ENCODE data around the gene CHRM5.

GRCh38 chr15:34009656-34010055 lies 41.4 kb downstream of the CHRM5 start:
- TF ChIP-seq RARB (CRISPR knock-in tag; IDR thresholded peaks at IDR 0.05) (no peak), ESRRG (CRISPR knock-in tag; IDR thresholded peaks at IDR 0.05) (no peak), BACH2 (CRISPR knock-in tag; IDR thresholded peaks at IDR 0.05; ENCODE audit: borderline replicate concordance) (no peak), ZC3H10 (CRISPR knock-in tag; IDR thresholded peaks at IDR 0.05) (no peak), ARNTL (CRISPR knock-in tag; IDR thresholded peaks at IDR 0.05; ENCODE audit: borderline replicate concordance, low read depth) (no peak), ZNF8 (CRISPR knock-in tag; IDR thresholded peaks at IDR 0.05) (no peak), CREB5 (CRISPR knock-in tag; IDR thresholded peaks at IDR 0.05; ENCODE audit: low read depth) (no peak), ISL1 (CRISPR knock-in tag; IDR thresholded peaks at IDR 0.05) (no peak), TOX (CRISPR knock-in tag; IDR thresholded peaks at IDR 0.05; ENCODE audit: borderline replicate concordance) (no peak), ZFP3 (CRISPR knock-in tag; IDR thresholded peaks at IDR 0.05) (no peak), TCF4 (CRISPR knock-in tag; IDR thresholded peaks at IDR 0.05; ENCODE audit: borderline replicate concordance) (no peak), PATZ1 (CRISPR knock-in tag; IDR thresholded peaks at IDR 0.05; ENCODE audit: borderline replicate concordance) (no peak), CSDC2 (CRISPR knock-in tag; IDR thresholded peaks at IDR 0.05) (no peak)

Data from SK-N-SH treated with all-trans-retinoic acid at 6 μM for 48 hours (cell line).